NCI-H1694 (cell line): ENCODE data around the gene MAB21L3.

ENCODE experiments used
- DNase-seq: peaks from one replicate; lab custom pipeline; 2025; lab: John Stamatoyannopoulos, UW

MAB21L3 gene

DNA sequence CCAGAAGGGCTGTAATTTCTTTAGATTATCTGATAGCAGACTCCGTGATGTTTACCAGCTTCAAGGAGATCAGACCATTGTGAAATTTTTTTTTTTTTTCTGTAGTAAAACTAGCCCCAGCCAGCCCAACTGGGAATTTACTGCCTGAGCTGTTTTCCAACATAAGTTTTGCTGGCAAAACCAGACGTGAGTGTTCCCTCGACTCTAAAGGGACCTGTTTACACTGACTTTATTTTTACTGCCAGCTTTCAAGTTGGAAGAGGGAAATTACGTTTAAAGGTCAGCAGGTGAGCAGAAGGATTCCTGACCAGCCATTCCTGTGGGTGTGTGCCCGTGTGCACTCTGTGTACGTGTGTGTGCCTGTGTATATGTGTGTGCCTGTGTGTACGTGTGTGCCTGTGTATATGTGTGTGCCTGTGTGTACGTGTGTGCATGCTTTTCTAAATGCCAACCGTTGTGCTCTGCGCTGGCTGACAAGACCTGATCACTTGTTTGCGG is 374 bp downstream of the MAB21L3 start:
- no peak for DNase-seq

DNA sequence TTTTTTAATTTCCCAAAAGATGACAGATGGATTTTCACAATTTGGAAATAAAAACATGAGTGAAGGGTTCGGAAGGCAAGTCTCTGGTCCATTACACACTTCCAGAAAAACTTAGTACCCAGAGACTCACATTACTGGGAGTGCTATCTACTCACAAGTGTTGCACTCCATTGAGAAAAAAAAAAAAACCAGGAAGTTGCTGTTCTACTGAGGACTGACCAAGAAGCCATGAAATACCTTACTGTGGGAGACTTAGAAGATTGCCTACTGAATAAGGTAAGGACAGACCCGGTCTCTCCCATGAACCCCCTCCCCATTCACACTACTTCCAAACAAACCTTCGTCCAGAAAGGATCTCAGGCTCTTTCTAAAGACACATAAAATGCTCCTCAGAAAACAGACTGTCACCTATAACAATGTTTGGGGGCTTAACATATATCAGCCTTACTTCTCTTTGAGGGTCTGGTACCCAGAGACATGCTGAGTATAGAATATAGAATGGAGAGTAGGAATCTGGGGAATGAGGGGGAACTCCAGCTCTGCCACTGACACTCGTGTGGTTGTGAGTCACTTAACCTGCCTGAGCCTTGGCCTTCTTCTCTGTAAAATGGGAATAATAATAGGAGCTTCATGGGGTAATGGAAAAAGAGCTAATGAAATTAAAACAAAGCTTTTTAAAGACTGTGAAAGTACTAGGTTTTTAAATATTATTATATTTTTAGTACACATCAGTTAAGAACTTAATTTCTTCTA is 1.4 kb downstream of the MAB21L3 start:
- no peak for DNase-seq

DNA sequence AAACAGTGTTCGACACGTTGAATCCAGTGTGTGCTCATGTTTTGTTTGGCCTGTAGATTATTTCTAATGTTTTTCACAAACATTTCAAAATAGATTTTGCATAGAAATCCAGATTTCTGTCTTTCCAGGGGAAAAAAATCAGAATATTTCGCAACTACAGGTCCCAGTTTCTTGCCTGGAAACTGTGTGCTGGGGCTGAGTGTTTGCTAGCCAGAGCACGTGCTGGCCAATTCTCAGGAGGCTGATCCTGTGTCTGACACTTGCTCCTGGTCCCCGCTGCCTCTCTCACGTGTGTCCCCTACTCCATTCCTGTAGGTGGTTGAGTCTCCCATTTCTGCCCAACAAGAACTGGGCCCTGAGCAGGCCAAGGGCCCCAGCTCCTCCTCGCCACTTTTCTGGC is 2.4 kb downstream of the MAB21L3 start:
- DNase-seq, result no peak

DNA sequence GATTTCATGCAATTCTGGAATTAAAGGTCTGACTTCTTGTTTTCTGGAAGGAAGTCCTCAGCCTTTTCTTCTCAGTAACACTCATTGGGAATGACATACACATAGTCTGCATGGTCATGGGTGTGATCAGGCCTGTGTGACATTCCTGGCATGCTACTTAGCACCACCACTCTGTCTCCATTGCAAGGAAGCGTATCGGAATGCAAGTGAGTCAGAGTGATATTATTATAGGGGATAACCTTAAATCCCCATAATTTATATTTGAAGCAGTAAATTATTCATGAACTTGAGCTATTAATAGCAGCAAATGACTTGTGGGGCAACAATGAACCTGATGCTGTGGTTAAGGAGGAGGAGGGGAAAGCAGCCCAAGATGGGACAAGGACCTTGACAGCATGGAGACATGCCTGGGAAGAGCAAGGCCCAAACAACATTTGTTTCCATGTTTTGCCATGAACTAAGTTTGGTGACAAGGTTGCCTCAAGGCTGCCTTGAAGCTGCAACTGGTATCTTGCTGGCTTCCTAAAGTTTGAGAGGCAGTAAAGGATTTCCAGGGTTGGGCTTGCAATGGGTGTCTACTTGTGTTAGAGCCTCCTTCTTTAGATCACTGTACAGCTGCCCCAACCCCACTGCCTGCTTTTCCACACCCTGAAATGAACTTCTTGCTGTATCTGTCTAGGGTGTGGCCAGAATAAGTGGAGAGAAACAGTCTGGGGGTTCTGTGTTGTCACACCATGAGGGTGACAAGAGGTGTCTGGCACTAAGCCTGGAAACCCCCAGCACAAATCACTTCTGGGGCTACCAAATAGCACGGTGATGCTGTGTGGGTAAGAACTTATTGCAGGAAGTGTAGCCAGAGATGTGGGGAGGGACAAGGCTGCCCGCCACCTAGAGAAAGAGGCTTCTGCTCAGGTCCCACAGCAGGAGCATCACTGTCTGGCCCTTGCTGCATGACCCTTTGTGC is 4.6 kb downstream of the MAB21L3 start:
- DNase-seq, result no peak

DNA sequence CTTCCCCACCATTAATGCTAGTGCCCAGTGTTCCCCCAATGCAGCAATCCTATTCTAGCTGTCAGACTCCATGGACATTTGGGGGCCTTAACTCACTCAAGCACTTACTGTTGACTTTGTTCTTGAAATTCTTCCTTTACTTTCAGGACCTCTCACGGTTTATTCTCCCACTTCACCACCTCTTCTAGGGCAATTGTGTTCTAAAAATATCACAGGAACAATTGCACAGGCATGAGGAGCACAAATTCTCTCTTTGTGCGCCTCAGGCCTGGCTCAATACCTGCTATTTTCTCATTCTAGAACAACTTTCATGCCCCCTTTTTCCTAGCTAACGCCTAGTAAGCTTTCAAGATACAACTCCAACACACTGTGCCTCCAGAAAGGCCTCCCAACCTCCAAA is 7.3 kb downstream of the MAB21L3 start:
- no peak for DNase-seq

DNA sequence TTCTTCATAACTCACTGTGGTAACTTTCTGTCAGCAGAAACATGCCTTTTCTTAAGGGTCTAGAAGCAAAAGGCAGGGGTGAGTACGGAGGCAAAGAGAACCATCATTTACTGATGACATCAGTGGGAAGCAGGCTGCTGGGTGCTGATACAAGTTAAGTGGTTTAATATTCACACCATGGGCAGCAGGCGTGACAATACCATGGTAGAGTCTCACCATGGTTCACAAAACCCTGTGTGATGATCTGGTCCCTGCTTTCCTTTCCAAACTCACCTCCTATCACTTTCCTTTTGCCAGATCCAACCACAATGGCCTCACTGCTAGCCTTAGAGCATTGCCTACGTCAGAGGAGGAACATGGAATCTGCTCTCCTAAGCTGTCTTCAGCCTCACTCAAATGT is 8.7 kb downstream of the MAB21L3 start:
- DNase-seq, result no peak

DNA sequence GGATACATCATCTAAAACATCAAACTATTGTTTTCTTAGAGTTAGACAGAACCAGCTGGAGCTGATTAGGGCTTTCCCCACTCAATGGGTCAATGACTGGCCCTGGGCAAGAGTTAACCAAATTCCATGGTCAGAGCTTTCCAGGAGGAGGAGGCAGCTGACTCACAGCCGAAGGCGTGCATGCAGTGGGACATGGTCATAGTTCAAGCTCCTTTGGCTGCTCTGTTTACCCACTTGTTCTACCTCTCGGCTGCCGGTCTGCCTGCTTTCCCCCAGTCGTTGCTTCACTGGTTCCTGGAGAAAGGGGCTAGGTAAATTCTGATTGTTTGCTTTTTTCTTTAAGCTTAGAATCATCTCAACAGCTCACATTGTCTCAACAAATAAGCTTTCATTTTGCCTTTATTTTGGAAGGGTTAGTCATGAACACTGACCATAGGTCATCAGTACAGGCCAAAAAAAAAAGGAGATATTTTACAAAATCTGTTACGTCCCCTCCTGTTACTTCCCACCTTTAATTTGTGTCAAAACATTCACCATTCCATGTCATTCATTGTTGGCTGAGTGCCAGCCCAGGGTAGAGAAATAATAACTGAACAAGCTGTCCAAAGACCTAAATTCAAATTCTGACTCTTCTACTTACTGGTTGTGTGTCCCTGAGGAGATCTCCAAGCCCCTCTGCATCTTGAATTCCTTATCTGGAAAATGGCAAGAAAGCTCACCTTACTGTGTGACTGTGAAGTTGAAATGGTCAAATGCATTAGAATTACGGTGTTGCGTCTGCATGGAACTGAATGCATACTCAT is 12.0 kb downstream of the MAB21L3 start:
- no peak for DNase-seq

DNA sequence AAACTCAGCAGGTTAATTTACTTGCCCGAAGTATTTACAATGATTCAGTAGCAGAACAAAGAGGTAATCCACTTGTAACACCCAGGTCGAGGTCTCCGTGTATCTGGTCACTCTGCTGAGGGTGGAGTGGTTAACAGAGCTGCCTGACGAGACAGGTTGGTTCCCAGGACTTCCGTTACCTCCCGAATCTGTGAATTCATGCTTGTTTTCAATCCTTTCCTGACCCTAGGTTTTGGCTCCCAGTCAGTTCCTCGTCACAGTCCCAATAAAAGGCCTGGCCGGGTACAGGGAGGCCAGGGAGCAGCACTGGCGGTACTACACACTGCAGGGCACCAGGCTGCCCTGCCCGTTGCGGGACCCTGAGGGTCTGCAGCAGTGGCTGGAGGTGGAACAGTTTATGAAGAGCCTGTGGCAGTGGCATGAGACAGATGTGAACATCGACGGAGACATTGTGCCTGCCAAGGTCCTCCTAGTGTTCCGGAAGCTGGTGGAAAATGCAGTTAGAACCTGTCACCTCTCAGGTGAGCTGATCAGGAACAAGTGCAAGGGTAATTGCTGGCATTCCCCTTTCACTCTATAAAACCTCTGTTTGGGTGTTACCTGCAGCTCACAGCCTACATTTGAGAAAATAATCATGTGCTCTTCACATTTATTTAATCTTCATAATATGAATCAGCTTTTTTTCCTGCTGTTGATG is 12.8 kb downstream of the MAB21L3 start:
- DNase-seq, result no peak

DNA sequence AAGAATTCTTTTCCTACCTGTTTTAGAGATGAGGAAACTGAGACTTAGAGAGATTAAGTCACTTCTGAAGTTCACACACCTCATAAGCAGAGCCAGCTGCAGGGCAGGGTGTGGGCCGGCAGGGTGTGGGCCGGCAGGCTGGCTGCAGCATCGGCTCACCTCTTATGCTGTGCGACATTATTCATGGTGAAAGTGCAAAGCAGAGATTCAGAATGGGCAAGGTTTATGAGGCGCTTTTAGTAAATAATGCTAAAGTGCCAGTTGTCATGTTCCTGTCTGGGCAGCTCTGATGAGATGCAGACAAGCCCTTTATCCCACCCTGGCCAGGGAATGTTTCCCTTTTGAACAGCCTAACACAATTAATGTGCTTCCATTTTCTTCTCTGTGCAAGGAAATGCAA is 14.6 kb downstream of the MAB21L3 start:
- no peak for DNase-seq

DNA sequence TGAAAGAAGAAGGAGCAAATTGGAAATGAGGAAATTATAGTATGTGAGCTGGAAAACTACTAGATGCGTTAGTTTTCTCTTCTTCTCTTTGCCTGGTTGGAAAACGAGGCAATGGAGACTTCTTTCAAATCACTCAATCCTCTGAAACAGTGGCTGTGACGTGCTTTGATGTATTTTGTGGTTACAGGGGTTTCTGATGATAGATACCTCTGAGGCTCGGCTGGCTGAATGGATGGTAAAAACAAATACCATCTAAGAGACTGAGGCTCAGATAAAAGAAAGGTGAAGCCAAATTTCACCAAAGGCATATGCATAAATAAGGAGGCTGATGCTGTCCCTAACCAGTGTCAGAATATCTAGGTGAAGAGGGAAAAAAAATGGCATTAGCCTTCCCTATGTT is 15.1 kb downstream of the MAB21L3 start:
- no peak for DNase-seq

DNA sequence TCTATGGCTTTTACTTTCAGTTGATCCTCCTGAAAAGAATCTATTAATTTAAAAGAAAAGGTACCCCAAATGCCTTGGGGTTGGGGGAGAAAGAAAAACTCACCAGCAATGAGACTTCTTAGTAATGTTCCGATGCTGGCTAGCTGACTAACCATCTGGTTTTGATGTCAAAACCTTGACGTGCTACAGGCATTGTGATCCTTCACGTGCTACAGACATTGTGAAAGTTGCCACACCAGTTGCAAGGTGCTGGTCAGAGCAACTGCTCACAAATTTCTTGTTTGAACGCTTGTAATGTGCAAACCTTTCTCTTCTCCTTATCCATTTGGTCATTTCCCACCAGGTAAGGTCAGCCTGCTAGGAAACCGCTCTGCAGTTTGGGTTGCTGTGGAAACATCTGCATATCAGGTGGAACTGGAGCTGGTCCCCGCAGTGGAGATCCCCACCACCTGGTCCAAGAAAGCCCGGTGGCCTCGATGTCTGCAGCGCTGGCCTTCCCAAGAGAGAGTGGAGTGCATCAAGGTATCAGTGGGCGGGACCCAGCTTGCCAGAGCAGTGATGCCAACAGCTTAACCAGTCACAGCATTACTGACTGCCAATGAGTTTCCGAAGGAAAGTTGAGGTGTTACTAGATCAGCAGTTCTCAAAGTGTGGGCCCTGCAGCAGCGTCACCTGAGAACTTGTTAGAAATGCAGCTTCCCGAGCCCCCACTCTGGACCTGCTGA is 16.1 kb downstream of the MAB21L3 start:
- no peak for DNase-seq

DNA sequence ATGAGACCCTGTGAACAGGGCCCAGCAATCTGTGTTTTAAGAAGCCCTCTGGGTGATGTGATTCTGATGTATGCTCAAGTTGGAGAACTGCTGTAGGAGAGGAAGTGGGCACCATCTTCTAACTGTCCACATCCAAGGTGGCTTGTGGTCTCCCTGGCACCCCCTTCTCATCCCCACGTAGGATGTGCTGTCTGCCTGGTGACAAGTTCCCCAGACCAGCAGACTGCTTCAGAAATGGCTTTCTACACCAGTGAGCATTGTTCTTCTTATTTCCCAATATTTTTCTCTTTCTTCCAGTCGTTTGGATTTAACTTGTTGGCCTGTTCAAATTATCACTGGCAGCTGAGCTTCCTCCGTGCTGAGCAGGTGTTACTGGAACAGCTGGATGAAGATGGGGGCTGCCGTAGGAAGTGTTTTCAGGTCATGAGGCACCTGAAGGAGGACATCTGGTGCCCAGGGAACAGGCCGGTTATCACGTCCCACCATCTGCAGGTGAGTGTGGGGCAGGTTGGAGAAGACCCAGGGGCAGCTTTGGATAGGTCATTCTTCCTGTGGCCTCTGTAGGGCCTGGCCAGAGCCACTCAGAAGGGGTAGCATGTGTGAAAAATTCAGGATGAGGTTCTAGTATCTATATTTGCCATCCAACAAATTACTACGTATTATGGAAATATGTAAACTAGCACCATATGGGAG is 16.8 kb downstream of the MAB21L3 start:
- no peak for DNase-seq

DNA sequence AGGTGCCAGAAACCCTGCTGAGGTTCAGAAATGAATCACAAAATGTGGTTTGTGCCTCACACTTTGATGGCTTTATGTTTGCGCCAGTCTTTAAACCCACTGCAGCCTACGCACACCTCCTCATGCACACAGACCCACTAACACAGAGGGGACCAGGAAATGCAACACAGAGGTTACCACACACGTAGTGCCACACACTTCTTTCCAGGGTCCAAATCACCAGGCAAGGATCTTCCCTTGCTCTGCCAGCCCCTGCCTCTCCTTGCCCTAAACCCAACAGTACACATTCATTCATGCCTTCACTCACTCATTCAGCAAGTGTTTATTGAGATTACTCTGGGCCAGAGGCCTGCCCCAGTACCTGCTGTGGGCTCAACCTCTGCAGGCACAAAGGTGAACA is 17.5 kb downstream of the MAB21L3 start:
- DNase-seq, result no peak

DNA sequence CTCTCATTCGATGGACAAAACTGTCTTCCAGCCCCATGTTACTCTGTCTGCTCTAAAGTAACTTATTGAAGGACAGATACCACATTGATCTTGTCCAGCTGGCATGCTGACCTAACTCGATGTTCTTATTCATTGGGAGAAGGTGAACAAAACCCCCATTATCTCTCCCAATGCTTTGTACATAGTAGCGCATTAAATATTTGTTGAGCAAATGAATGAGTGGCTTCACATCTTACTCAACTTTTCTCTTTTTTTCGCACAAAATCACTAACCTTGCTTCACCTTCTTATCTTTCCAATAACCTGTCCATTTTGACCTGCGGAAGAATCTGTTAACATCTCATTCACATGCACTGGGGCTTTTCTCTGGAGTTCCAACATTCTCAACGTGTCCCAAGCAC is 18.3 kb downstream of the MAB21L3 start:
- DNase-seq, result no peak

DNA sequence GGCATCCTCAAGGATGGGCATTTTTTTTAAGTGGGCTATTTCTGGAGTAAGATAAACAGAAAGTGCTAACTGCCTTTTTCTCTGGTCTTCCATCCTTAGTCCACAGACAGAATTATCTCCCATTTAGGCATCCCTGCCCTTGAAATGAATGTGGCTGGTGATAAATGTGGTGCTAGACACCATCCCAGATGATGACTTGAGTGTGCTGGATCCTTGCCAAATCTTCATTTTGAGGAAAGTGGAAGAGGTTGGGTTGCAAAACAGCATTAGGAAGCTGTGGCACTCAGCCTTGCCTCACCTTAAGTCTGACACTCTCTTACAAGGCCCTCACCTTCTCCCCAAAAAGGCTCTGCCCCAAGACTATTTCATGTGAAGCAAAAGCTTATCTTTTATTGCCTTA is 19.2 kb downstream of the MAB21L3 start:
- no peak for DNase-seq

DNA sequence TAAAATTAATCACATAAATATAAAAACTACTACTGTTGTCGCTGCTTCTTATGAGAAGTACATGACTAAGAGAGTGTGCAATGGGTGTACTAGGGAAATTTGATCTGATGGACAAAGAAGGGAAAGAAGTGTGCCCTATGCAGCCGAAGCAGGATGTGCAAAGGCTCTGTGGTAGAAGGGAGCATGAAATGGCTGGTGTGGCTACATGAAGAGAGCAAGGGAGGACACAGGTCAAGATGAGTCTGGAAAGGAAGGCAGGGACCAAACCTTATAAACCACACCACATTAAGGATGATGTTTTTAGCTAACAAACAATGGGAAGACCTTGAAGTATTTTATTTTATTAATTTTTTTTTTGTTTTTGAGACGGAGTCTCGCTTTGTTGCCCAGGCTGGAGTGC is 20.0 kb downstream of the MAB21L3 start:
- no peak for DNase-seq

DNA sequence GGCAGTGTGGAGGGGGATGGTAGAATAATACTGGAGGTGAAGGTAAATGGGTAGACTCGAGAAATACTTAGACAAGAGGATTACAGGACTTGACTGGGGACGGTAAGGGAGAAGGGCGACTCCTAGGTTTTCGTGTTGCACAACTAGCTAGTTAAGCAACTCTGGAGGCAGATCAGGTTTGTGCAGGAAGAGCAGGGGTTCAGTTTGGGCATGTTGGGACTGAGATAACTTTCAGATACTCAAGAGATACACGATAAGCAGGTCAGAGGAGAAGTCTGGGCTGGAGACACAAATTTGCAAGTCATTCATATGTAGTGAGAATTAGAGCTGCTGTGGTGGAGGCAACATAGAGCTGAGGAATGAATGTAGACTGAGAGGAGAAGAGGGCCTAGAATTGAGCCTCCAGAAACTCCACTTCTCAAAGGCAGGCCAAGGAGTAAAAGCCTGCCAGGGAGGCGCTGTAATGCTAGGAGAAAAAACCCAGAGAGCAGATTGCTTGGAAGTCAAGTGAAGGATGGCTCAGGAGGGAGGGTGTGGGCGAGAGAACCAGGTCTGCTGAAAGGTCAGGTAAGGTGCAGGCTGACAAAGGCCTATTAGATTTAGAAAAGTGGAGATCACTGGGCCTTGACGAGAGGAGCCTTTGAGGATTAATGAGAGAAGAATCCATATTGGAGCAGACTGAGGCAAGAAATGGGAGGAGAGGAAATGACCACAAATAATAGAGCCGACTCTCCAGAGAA is 20.8 kb downstream of the MAB21L3 start:
- no peak for DNase-seq

DNA sequence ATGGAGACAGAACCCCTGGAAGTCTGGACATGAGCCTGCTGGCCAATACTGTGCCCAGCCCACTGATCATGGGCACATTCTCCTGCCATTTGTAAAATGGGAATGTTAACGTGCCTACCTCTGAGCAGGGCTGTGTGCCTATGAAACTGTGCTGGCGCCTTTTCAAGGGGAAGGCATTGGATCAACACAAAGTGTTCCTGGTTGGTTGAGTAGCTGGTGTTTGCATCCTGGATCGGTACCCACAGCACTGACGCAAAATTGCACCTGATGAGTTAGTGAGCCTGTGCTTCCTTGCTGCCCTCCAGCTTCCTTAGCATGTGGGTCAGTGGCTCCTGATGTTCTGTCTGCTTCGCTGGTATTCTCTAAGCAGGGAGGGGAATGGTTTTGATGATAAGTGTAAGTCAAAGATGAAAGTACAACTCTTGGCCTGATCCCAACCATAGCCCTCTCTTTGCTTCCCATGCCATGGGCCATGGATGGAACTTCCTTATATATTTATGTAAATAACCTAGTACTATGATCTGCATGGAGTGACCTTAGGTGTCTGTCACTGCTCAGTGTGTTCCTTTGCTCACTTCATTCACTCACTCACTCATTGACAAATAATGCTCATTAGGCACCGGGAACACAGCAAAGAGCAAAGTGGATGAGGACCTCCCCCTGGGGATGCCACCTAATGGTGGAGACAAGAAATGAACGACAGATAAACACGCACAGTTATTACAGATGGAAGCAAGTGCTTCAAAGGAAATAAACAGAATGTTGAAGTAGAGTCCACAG is 22.7 kb downstream of the MAB21L3 start:
- DNase-seq, result no peak

DNA sequence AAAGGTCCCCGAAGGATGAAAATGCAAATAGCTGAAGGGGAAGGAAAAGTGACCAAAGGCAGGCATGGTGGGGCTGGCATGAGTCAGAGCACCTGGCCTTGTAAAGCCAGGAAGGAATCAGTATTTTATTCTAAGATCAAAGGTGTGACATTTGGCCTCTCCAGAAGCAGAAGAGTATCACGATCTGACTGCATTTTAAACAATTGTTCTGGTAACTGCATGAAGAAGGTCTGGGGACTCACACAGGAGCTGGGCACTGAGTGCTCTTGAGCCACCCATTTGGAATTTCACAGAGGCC is 23.2 kb downstream of the MAB21L3 start:
- DNase-seq, result no peak
